Measurements from ENCODE around the gene EML6. TPM values are rescaled to one million over a fixed set of nuclear protein-coding genes. Genes with fewer than 3 reads are reported as not detected.

Gene EML6
- total and polyA plus RNA-seq, 2 of the 8 experiments (the other 6 are each of a cell fraction or from before 2014, with no cell fraction given): 1.2 to 1.6 TPM

- TF ChIP-seq CHD7 (IDR thresholded peaks at IDR 0.05; ENCODE audit: insufficient replicate concordance, low read length) (no peak), MAX (IDR thresholded peaks at IDR 0.05) (no peak), JUND (IDR thresholded peaks at IDR 0.05; ENCODE audit: low read length) (no peak), POLR2AphosphoS5 (IDR thresholded peaks at IDR 0.05; ENCODE audit: low read depth, low read length) (no peak), CREB1 (IDR thresholded peaks at IDR 0.05) (no peak), POU5F1 (IDR thresholded peaks at IDR 0.05; ENCODE audit: low read depth, low read length) (no peak)
These were observed 278.3 kb downstream of the EML6 start (continued) for GRCh38 chr2:55001716-55002115.
